Endodermal cell (in vitro differentiated cells): ENCODE measurements around the gene CD244. TPM values are rescaled to one million over a fixed set of nuclear protein-coding genes. Genes with fewer than 3 reads are reported as not detected.

ENCODE experiments used
- DNase-seq: peaks from one replicate; pipeline ENCODE4 v3.0.0-alpha.2; 2017
- H3K27ac ChIP-seq: 2 replicates; pipeline ENCODE4 v1.5.1; 2013; ENCODE audit warnings: mild to moderate bottlenecking, low read depth, low read length, moderate library complexity
- H3K27me3 ChIP-seq: 2 replicates; pipeline ENCODE4 v1.6.1; 2013; ENCODE audit warnings: mild to moderate bottlenecking, low read length, moderate library complexity; ENCODE audit not compliant: insufficient read depth, control insufficient read depth, poor library complexity, severe bottlenecking
- H3K36me3 ChIP-seq: 2 replicates; pipeline ENCODE4 v1.7.0; 2013; ENCODE audit warnings: mild to moderate bottlenecking, low read length, moderate library complexity; ENCODE audit not compliant: control insufficient read depth, insufficient read depth
- H3K4me1 ChIP-seq: one replicate; pipeline ENCODE4 v1.7.0; 2013; ENCODE audit warnings: low read length; ENCODE audit not compliant: control insufficient read depth, insufficient read depth
- H3K4me3 ChIP-seq: 2 replicates; pipeline ENCODE4 v1.5.1; 2013; ENCODE audit warnings: mild to moderate bottlenecking, low read length, moderate library complexity
- H3K9ac ChIP-seq: 2 replicates; pipeline ENCODE4 v1.6.1; 2013; ENCODE audit warnings: mild to moderate bottlenecking, low read length, moderate library complexity; ENCODE audit not compliant: poor library complexity, severe bottlenecking; ENCODE audit errors: extremely low read depth
- H3K9me3 ChIP-seq: 2 replicates; pipeline ENCODE4 v1.6.1; 2013; ENCODE audit warnings: mild to moderate bottlenecking, low read length, moderate library complexity; ENCODE audit not compliant: control insufficient read depth
- H3K27ac Mint-ChIP-seq: 2 replicates; pipeline ENCODE4 v1.8.0; 2020; ENCODE audit warnings: mixed read lengths
- H3K27me3 Mint-ChIP-seq: 2 replicates; pipeline ENCODE4 v1.8.0; 2021; ENCODE audit warnings: mild to moderate bottlenecking, mixed read lengths; ENCODE audit not compliant: insufficient read depth
- H3K36me3 Mint-ChIP-seq: 2 replicates; pipeline ENCODE4 v1.8.0; 2020; ENCODE audit warnings: low read depth, mixed read lengths
- H3K4me1 Mint-ChIP-seq: 2 replicates; pipeline ENCODE4 v1.8.0; 2020; ENCODE audit warnings: mixed read lengths
- H3K4me3 Mint-ChIP-seq: 2 replicates; pipeline ENCODE4 v1.8.0; 2020; ENCODE audit warnings: mild to moderate bottlenecking, moderate library complexity, mixed read lengths
- H3K9me3 Mint-ChIP-seq: 2 replicates; pipeline ENCODE4 v1.8.0; 2020; ENCODE audit warnings: mild to moderate bottlenecking, mixed read lengths
- WGBS, 2 experiments: methylation state at CpG; one replicate each; pipeline versions ENCODE4 v1.1.5 to v1.1.7; 2013; ENCODE audit warnings: missing lambda C conversion rate in 2 of 2, mixed read lengths in 1 of 2; ENCODE audit not compliant: insufficient coverage in 1 of 2, insufficient read length in 1 of 2; 5-methylcytosine and 5-hydroxymethylcytosine counted together
- total RNA-seq, 2 donors: library from RNA; stranded (reverse); fragmentation: NEBNext Ultra II Directional in 1 of 2; extraction: Animal tissue kit (Norgen Biotek cat#: 25700) in 1 of 2; gene quantifications; 2 replicates in 1 of 2; 3 replicates in 1 of 2; pipeline ENCODE4 v1.2.1, GENCODE V29; 2021
- TF ChIP-seq, protein P1 (sequence below): fragments of 200-600 bp; sonication (generic); conservative IDR thresholded peaks from 2 replicates; pipeline ENCODE4 v1.5.0; 2021; ENCODE audit warnings: antibody characterized with exemption, mild to moderate bottlenecking

The CD244 gene
- total RNA-seq, 2 donors from 2014 or later, result 0.31 TPM; not detected in 1

DNA sequence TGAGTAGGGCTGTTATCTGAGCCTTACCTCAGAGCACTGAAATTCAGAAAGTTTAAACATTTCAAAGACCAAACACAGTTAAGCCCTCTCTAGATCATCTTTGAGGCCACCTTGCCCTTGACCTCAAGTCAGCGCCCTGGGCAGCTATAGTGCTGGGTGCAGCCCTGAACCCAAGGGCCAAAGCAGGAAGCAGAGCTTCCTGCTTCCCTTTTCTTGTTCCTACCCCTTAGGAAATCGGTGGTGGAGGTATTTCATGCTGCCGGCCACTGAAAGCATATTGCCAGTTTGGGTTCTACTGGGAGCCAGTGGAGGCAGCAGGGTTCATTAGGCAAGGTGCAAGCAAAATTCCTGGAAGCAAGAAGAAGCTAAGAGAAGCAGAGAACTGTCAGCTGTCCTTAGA is 26.1 kb downstream of the CD244 start:
- Mint-ChIP-seq H3K9me3 (no peaks in the 10 kb centered on the region), H3K27ac (no peak overlapping the region), H3K27me3 (peaks cover 2% of the 10 kb centered on the region), H3K4me3 (no peak overlapping the region), H3K36me3 (no peaks in the 10 kb centered on the region), H3K4me1 (peaks cover 18% of the 10 kb centered on the region)
- WGBS, 2 experiments, result 93 to 96% methylated on average over 3 of the region's 3 CpGs
- H3K9me3 ChIP-seq, result no peaks in the 10 kb centered on the region
- H3K9ac ChIP-seq, result no peak overlapping the region
- no peak overlapping the region for H3K27ac ChIP-seq
- no peak for DNase-seq
- TF ChIP-seq, protein P1, sequence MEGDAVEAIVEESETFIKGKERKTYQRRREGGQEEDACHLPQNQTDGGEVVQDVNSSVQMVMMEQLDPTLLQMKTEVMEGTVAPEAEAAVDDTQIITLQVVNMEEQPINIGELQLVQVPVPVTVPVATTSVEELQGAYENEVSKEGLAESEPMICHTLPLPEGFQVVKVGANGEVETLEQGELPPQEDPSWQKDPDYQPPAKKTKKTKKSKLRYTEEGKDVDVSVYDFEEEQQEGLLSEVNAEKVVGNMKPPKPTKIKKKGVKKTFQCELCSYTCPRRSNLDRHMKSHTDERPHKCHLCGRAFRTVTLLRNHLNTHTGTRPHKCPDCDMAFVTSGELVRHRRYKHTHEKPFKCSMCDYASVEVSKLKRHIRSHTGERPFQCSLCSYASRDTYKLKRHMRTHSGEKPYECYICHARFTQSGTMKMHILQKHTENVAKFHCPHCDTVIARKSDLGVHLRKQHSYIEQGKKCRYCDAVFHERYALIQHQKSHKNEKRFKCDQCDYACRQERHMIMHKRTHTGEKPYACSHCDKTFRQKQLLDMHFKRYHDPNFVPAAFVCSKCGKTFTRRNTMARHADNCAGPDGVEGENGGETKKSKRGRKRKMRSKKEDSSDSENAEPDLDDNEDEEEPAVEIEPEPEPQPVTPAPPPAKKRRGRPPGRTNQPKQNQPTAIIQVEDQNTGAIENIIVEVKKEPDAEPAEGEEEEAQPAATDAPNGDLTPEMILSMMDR, result no peak
- no peaks in the 10 kb centered on the region for H3K36me3 ChIP-seq
- no peak overlapping the region for H3K4me3 ChIP-seq
- H3K27me3 ChIP-seq, result no peaks in the 10 kb centered on the region
- H3K4me1 ChIP-seq, result no peaks in the 10 kb centered on the region

GRCh38 chr1:160835751-160836150 is 26.9 kb downstream of the CD244 start:
- H3K4me1 ChIP-seq, result no peaks in the 10 kb centered on the region
- no peak overlapping the region for H3K9ac ChIP-seq
- H3K27me3 ChIP-seq, result no peaks in the 10 kb centered on the region
- Mint-ChIP-seq H3K4me1 (peaks cover 18% of the 10 kb centered on the region), H3K36me3 (no peaks in the 10 kb centered on the region), H3K4me3 (no peak overlapping the region), H3K27ac (no peak overlapping the region), H3K9me3 (no peaks in the 10 kb centered on the region), H3K27me3 (peaks cover 2% of the 10 kb centered on the region)
- TF ChIP-seq, protein P1, result no peak
- H3K4me3 ChIP-seq, result no peak overlapping the region
- 71 to 91% methylated on average over 3 of the region's 3 CpGs for WGBS, 2 experiments
- no peaks in the 10 kb centered on the region for H3K36me3 ChIP-seq
- no peak overlapping the region for H3K27ac ChIP-seq
- no peak for DNase-seq
- no peaks in the 10 kb centered on the region for H3K9me3 ChIP-seq

DNA sequence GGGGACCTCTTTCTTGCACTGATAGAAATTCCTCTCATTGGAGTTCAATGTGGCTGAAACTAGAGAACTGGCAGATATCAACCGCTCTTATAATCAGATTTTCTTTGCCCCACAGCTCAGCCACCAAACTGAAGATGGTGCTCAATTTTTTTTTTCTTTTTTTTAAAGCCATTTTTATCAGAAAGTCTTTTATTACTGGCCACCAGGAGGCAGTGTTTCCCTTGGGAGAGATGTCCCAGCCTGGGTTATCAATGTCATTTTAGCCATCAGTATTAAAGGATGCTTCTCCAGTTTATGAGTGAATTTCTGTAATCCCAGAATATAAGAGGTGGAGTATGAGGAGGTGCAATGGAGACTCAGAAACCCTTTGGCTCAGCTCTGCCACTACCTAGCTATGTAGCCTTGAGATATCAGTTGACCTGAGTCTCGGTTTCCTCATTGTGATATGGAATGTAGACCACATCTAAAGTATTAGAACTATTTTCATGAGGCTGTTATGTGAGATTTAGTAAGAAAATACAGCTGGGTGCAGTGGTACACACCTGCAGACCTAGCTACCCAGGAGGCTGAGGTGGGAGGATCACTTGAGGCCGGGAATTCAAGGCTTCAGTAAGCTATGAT is 27.6 kb downstream of the CD244 start:
- no peaks in the 10 kb centered on the region for H3K9me3 Mint-ChIP-seq
- Histone ChIP-seq H3K27ac (no peak overlapping the region), H3K4me3 (no peak overlapping the region), H3K36me3 (no peaks in the 10 kb centered on the region), H3K4me1 (no peaks in the 10 kb centered on the region), H3K9me3 (no peaks in the 10 kb centered on the region), H3K27me3 (no peaks in the 10 kb centered on the region), H3K9ac (no peak overlapping the region)
- whole genome bisulfite sequencing, 2 experiments, result 61 to 77% methylated on average over 2 to 3 of the region's 3 CpGs
- no peak overlapping the region for H3K27ac Mint-ChIP-seq
- H3K36me3 Mint-ChIP-seq, result no peaks in the 10 kb centered on the region
- H3K27me3 Mint-ChIP-seq, result peaks cover 4% of the 10 kb centered on the region
- H3K4me3 Mint-ChIP-seq, result no peak overlapping the region
- peaks cover 18% of the 10 kb centered on the region for H3K4me1 Mint-ChIP-seq
- TF ChIP-seq, protein P1, result peak; percentile 89
- DNase-seq, result no peak
